WTC11 (cell line): ENCODE results near the gene MCF2L2. TPM values are rescaled to one million over a fixed set of nuclear protein-coding genes. Genes with fewer than 3 reads are reported as not detected.

ENCODE experiments used
- ATAC-seq: fragments of 200-7000 bp; cut with Tn5 transposase; 2 replicates; pipeline ENCODE4 v1.10.0; 2021; ENCODE audit warnings: mild to moderate bottlenecking, moderate library complexity
- CTCF ChIA-PET: fragments of 300-600 bp; sonication (Branson Sonifier 250); formaldehyde crosslinking; loops from one replicate; lab custom pipeline; 2021; ENCODE audit warnings: antibody characterized with exemption; lab: Charles Lee
- POLR2A ChIA-PET: fragments of 350-600 bp; sonication (Branson Sonifier 250); formaldehyde crosslinking; loops from one replicate; lab custom pipeline; 2021; ENCODE audit warnings: antibody characterized with exemption; lab: Charles Lee
- DNase-seq: peaks from one replicate; pipeline ENCODE4 v3.0.0; 2021; ENCODE audit warnings: low spot score
- H3K27ac Mint-ChIP-seq: 2 replicates; pipeline ENCODE4 v1.8.0; 2021; ENCODE audit warnings: mixed read lengths
- H3K27me3 Mint-ChIP-seq: 2 replicates; pipeline ENCODE4 v1.8.0; 2021; ENCODE audit warnings: low read depth, mild to moderate bottlenecking, moderate library complexity, mixed read lengths
- H3K36me3 Mint-ChIP-seq: 2 replicates; pipeline ENCODE4 v1.8.0; 2021; ENCODE audit warnings: mixed read lengths
- H3K4me1 Mint-ChIP-seq: 2 replicates; pipeline ENCODE4 v1.8.0; 2022; ENCODE audit warnings: mixed read lengths
- H3K4me3 Mint-ChIP-seq: 2 replicates; pipeline ENCODE4 v1.8.0; 2021; ENCODE audit warnings: mild to moderate bottlenecking, moderate library complexity, mixed read lengths
- H3K9me3 Mint-ChIP-seq: 2 replicates; pipeline ENCODE4 v1.8.0; 2021; ENCODE audit warnings: mixed read lengths
- ATF1 ChIP-seq: sonication (generic); formaldehyde crosslinking; IDR thresholded peaks from 2 replicates; pipeline ENCODE4 v1.8.1; 2023; ENCODE audit warnings: mild to moderate bottlenecking, moderate library complexity, missing genetic modification reagents
- ETV6 ChIP-seq: sonication (generic); formaldehyde crosslinking; IDR thresholded peaks from 2 replicates; pipeline ENCODE4 v1.8.1; 2022; ENCODE audit warnings: mild to moderate bottlenecking, missing genetic modification reagents
- FOXK1 ChIP-seq: sonication (generic); formaldehyde crosslinking; IDR thresholded peaks from 2 replicates; pipeline ENCODE4 v1.8.0; 2022; ENCODE audit warnings: mild to moderate bottlenecking, moderate library complexity, missing genetic modification reagents
- IRF2 ChIP-seq: sonication (generic); formaldehyde crosslinking; IDR thresholded peaks from 2 replicates; pipeline ENCODE4 v1.8.0; 2022; ENCODE audit warnings: low read depth, missing genetic modification reagents, borderline replicate concordance
- JUN ChIP-seq: sonication (generic); formaldehyde crosslinking; IDR thresholded peaks from 2 replicates; pipeline ENCODE4 v1.8.0; 2023; ENCODE audit warnings: mild to moderate bottlenecking, missing genetic modification reagents
- KAT7 ChIP-seq: sonication (generic); formaldehyde crosslinking; IDR thresholded peaks from 2 replicates; pipeline ENCODE4 v1.8.1; 2023; ENCODE audit warnings: missing genetic modification reagents, mild to moderate bottlenecking, borderline replicate concordance
- MXD4 ChIP-seq: fragments of 250-450 bp; sonication (Bioruptor Pico); IDR thresholded peaks from 2 replicates; pipeline ENCODE4 v1.8.0; 2021; ENCODE audit warnings: mild to moderate bottlenecking, moderate library complexity, borderline replicate concordance
- NFATC4 ChIP-seq: fragments of 250-450 bp; sonication (Bioruptor Pico); IDR thresholded peaks from 2 replicates; pipeline ENCODE4 v1.9.0; 2021; ENCODE audit warnings: mild to moderate bottlenecking
- PRRX2 ChIP-seq: fragments of 250-450 bp; sonication (Bioruptor Pico); IDR thresholded peaks from 2 replicates; pipeline ENCODE4 v1.8.0; 2021; ENCODE audit warnings: mild to moderate bottlenecking
- RORB ChIP-seq: fragments of 250-450 bp; sonication (Bioruptor Pico); IDR thresholded peaks from 2 replicates; pipeline ENCODE4 v1.9.0; 2021; ENCODE audit warnings: mild to moderate bottlenecking
- ZNF232 ChIP-seq: sonication (generic); formaldehyde crosslinking; IDR thresholded peaks from 2 replicates; pipeline ENCODE4 v1.8.0; 2022; ENCODE audit warnings: mild to moderate bottlenecking, missing genetic modification reagents
- ZNF317 ChIP-seq: sonication (generic); formaldehyde crosslinking; IDR thresholded peaks from 2 replicates; pipeline ENCODE4 v1.8.1; 2023; ENCODE audit warnings: low read depth, mild to moderate bottlenecking, moderate library complexity, missing genetic modification reagents, borderline replicate concordance
- ZNF416 ChIP-seq: fragments of 250-450 bp; sonication (Bioruptor Pico); IDR thresholded peaks from 2 replicates; pipeline ENCODE4 v1.9.0; 2021; ENCODE audit warnings: mild to moderate bottlenecking, inconsistent platforms
- total RNA-seq: library from RNA; stranded (reverse); gene quantifications from 3 replicates; pipeline ENCODE4 v1.2.3, GENCODE V29; 2021
- TF ChIP-seq, protein P1 (sequence below): sonication (generic); formaldehyde crosslinking; IDR thresholded peaks from 2 replicates; pipeline ENCODE4 v1.8.1; 2022; ENCODE audit warnings: low read depth, mild to moderate bottlenecking, moderate library complexity, missing genetic modification reagents, borderline replicate concordance
- TF ChIP-seq, protein P2 (sequence below): fragments of 250-450 bp; sonication (Bioruptor Pico); IDR thresholded peaks from 2 replicates; pipeline ENCODE4 v1.9.0; 2021; ENCODE audit warnings: moderate library complexity, mild to moderate bottlenecking, inconsistent platforms, borderline replicate concordance
- TF ChIP-seq, protein P3 (sequence below): sonication (generic); formaldehyde crosslinking; conservative IDR thresholded peaks from 2 replicates; pipeline ENCODE4 v1.8.1; 2023; ENCODE audit warnings: mild to moderate bottlenecking, low read depth, missing genetic modification reagents, moderate library complexity
- TF ChIP-seq, protein P4 (sequence below): sonication (generic); formaldehyde crosslinking; IDR thresholded peaks from 2 replicates; pipeline ENCODE4 v1.8.0; 2023; ENCODE audit warnings: missing genetic modification reagents, mild to moderate bottlenecking, borderline replicate concordance
- TF ChIP-seq, protein P5 (sequence below): sonication (generic); formaldehyde crosslinking; IDR thresholded peaks from 2 replicates; pipeline ENCODE4 v1.8.0; 2022; ENCODE audit warnings: mild to moderate bottlenecking, missing genetic modification reagents
- TF ChIP-seq, protein P6 (sequence below): sonication (generic); formaldehyde crosslinking; IDR thresholded peaks from 2 replicates; pipeline ENCODE4 v1.8.1; 2023; ENCODE audit warnings: mild to moderate bottlenecking, missing genetic modification reagents
- TF ChIP-seq, protein P7 (sequence below): fragments of 250-450 bp; sonication (Bioruptor Pico); IDR thresholded peaks from 2 replicates; pipeline ENCODE4 v1.9.0; 2021; ENCODE audit warnings: mild to moderate bottlenecking

The MCF2L2 gene
- total RNA-seq, 1 experiment from 2014 or later, result 7.5 TPM

DNA sequence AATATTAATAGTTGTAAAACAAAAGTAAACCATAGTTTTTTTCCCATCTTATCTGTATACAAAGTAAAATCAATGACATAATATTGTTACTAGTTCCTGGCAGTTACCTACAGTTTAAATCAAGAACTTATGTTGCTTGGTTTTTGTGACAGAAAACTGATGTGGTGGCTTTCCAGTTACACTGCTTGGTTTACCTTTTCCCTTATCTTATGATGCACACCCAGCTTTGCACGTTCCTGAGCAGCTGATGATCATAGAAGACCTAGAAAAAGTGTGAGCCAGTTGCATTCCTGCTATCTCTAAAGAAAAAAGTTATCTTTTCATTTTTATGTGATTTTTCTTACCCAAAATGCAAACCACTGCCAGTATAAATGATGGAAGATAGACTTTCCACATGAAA lies 229.5 kb downstream of the MCF2L2 start:
- ATAC-seq, result no peak

More for the DNA sequence above, 229.5 kb downstream of the MCF2L2 start:
- H3K27ac Mint-ChIP-seq, result no peak overlapping the region
- TF ChIP-seq ZNF232 (no peak), JUN (no peak), RORB (CRISPR knock-in tag) (no peak), NFATC4 (CRISPR knock-in tag) (no peak), FOXK1 (CRISPR knock-in tag) (no peak), PRRX2 (CRISPR knock-in tag) (no peak), IRF2 (CRISPR knock-in tag) (no peak), MXD4 (CRISPR knock-in tag) (no peak), ZNF416 (CRISPR knock-in tag) (no peak), ZNF317 (CRISPR knock-in tag) (no peak), ETV6 (CRISPR knock-in tag) (no peak), ATF1 (CRISPR knock-in tag) (no peak), KAT7 (CRISPR knock-in tag) (no peak)
- TF ChIP-seq, protein P1, sequence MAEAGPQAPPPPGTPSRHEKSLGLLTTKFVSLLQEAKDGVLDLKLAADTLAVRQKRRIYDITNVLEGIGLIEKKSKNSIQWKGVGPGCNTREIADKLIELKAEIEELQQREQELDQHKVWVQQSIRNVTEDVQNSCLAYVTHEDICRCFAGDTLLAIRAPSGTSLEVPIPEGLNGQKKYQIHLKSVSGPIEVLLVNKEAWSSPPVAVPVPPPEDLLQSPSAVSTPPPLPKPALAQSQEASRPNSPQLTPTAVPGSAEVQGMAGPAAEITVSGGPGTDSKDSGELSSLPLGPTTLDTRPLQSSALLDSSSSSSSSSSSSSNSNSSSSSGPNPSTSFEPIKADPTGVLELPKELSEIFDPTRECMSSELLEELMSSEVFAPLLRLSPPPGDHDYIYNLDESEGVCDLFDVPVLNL (CRISPR knock-in tag), result no peak
- TF ChIP-seq, protein P2, sequence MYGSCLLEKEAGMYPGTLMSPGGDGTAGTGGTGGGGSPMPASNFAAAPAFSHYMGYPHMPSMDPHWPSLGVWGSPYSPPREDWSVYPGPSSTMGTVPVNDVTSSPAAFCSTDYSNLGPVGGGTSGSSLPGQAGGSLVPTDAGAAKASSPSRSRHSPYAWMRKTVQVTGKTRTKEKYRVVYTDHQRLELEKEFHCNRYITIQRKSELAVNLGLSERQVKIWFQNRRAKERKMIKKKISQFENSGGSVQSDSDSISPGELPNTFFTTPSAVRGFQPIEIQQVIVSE (CRISPR knock-in tag), result no peak
- TF ChIP-seq, protein P3, sequence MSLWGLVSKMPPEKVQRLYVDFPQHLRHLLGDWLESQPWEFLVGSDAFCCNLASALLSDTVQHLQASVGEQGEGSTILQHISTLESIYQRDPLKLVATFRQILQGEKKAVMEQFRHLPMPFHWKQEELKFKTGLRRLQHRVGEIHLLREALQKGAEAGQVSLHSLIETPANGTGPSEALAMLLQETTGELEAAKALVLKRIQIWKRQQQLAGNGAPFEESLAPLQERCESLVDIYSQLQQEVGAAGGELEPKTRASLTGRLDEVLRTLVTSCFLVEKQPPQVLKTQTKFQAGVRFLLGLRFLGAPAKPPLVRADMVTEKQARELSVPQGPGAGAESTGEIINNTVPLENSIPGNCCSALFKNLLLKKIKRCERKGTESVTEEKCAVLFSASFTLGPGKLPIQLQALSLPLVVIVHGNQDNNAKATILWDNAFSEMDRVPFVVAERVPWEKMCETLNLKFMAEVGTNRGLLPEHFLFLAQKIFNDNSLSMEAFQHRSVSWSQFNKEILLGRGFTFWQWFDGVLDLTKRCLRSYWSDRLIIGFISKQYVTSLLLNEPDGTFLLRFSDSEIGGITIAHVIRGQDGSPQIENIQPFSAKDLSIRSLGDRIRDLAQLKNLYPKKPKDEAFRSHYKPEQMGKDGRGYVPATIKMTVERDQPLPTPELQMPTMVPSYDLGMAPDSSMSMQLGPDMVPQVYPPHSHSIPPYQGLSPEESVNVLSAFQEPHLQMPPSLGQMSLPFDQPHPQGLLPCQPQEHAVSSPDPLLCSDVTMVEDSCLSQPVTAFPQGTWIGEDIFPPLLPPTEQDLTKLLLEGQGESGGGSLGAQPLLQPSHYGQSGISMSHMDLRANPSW (CRISPR knock-in tag), result no peak
- TF ChIP-seq, protein P4, sequence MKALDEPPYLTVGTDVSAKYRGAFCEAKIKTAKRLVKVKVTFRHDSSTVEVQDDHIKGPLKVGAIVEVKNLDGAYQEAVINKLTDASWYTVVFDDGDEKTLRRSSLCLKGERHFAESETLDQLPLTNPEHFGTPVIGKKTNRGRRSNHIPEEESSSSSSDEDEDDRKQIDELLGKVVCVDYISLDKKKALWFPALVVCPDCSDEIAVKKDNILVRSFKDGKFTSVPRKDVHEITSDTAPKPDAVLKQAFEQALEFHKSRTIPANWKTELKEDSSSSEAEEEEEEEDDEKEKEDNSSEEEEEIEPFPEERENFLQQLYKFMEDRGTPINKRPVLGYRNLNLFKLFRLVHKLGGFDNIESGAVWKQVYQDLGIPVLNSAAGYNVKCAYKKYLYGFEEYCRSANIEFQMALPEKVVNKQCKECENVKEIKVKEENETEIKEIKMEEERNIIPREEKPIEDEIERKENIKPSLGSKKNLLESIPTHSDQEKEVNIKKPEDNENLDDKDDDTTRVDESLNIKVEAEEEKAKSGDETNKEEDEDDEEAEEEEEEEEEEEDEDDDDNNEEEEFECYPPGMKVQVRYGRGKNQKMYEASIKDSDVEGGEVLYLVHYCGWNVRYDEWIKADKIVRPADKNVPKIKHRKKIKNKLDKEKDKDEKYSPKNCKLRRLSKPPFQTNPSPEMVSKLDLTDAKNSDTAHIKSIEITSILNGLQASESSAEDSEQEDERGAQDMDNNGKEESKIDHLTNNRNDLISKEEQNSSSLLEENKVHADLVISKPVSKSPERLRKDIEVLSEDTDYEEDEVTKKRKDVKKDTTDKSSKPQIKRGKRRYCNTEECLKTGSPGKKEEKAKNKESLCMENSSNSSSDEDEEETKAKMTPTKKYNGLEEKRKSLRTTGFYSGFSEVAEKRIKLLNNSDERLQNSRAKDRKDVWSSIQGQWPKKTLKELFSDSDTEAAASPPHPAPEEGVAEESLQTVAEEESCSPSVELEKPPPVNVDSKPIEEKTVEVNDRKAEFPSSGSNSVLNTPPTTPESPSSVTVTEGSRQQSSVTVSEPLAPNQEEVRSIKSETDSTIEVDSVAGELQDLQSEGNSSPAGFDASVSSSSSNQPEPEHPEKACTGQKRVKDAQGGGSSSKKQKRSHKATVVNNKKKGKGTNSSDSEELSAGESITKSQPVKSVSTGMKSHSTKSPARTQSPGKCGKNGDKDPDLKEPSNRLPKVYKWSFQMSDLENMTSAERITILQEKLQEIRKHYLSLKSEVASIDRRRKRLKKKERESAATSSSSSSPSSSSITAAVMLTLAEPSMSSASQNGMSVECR (CRISPR knock-in tag), result no peak
- TF ChIP-seq, protein P5, sequence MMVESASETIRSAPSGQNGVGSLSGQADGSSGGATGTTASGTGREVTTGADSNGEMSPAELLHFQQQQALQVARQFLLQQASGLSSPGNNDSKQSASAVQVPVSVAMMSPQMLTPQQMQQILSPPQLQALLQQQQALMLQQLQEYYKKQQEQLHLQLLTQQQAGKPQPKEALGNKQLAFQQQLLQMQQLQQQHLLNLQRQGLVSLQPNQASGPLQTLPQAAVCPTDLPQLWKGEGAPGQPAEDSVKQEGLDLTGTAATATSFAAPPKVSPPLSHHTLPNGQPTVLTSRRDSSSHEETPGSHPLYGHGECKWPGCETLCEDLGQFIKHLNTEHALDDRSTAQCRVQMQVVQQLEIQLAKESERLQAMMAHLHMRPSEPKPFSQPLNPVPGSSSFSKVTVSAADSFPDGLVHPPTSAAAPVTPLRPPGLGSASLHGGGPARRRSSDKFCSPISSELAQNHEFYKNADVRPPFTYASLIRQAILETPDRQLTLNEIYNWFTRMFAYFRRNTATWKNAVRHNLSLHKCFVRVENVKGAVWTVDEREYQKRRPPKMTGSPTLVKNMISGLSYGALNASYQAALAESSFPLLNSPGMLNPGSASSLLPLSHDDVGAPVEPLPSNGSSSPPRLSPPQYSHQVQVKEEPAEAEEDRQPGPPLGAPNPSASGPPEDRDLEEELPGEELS (CRISPR knock-in tag), result no peak
- TF ChIP-seq, protein P6, sequence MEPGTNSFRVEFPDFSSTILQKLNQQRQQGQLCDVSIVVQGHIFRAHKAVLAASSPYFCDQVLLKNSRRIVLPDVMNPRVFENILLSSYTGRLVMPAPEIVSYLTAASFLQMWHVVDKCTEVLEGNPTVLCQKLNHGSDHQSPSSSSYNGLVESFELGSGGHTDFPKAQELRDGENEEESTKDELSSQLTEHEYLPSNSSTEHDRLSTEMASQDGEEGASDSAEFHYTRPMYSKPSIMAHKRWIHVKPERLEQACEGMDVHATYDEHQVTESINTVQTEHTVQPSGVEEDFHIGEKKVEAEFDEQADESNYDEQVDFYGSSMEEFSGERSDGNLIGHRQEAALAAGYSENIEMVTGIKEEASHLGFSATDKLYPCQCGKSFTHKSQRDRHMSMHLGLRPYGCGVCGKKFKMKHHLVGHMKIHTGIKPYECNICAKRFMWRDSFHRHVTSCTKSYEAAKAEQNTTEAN (CRISPR knock-in tag), result no peak
- TF ChIP-seq, protein P7, sequence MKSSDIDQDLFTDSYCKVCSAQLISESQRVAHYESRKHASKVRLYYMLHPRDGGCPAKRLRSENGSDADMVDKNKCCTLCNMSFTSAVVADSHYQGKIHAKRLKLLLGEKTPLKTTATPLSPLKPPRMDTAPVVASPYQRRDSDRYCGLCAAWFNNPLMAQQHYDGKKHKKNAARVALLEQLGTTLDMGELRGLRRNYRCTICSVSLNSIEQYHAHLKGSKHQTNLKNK (CRISPR knock-in tag), result no peak
- ChIA-PET POLR2A (no interaction called here), CTCF (interaction anchor here (1.0 kb wide), 1 partner anchor 14 kb away, joined by 3 read pairs; no protein-coding TSS in a partner anchor)
- no peak for DNase-seq
- no peaks in the 10 kb centered on the region for H3K4me1 Mint-ChIP-seq
- H3K4me3 Mint-ChIP-seq, result no peak overlapping the region
- no peaks in the 10 kb centered on the region for H3K27me3 Mint-ChIP-seq
- peaks cover 22% of the 10 kb centered on the region for H3K9me3 Mint-ChIP-seq
- peaks cover 18% of the 10 kb centered on the region for H3K36me3 Mint-ChIP-seq
